DMS53 treated with DMSO at 0.1 percent for 48 hours (cell line): ENCODE results near the gene NUP85.
"Not testable (repeated sequence)": the region's sequence is repeated elsewhere in the genome, so short reads cannot be mapped to it uniquely, and the experiment has no call there.

ENCODE experiments used
- DNase-seq: peaks from one replicate; lab custom pipeline; 2025; ENCODE audit not compliant: unreplicated experiment; lab: John Stamatoyannopoulos, UW

The NUP85 gene

DNA sequence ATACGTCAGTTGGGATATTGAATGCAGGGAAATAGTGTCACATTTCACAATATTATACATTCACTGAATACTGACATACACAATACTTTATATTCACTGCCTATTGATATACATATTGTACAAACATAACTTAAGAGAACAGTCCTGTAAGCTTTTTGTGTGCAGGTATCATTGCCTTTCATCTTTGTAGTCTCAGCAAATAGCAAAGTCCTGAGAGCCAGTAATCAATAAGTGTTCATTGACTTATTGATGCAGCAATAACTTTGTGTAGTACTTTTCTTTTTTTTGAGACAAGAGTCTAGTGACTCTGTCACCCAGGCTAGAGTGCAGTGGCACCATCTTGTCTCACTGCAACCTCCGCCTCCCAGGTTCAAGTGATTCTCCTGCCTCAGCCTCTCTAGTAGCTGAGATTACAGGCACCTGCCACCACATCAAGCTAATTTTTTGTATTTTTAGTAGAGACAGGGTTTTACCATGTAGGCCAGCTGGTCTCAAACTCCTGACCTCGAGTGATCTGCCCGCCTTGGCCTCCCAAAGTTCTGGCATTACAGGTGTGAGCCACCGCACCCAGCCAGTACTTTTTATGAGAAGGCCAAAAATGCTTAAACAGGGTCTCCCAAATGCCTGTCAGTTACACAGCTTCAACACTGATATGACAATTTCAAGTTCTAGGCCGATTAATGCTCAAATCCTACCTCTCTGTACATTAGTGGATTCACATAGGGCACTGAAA is 5.4 kb upstream of the NUP85 start:
- DNase-seq: no peak

DNA sequence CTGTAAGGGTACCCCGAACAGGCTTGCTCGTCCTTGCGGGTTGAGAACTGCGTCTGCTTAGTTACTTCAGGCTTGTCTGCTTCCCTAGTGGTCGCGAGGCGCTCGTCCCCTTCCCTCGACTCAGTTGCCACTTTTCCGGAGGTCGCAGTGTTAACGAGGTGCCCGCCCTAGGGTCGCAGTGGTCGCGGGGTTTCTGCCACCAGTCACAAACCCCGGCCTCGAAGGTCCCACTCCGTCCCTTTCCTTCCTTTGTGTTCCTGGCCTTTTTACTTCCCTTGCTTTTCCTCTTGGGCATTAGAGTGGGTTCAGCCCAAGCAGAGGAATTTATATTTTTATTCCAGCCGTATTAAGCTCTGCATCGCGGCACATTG is 299 bp downstream of the NUP85 start:
- DNase-seq: no peak

DNA sequence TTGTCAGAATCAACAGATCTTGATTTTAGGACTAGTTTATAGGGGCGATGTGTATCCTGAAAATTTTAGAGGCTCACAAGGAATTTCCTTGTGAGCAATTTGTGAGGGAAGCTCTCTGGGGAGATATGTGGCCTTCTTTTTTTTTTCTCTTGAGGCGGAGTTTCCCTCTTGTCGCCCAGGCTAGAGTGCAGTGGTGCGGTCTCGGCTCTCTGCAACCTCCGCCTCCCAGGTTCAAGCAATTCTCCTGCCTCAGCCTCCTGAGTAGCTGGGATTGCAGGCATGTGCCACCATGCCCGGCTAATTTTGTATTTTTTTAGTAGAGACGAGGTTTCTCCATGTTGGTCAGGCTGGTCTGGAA is 1.6 kb downstream of the NUP85 start:
- DNase-seq: not testable (repeated sequence)

DNA sequence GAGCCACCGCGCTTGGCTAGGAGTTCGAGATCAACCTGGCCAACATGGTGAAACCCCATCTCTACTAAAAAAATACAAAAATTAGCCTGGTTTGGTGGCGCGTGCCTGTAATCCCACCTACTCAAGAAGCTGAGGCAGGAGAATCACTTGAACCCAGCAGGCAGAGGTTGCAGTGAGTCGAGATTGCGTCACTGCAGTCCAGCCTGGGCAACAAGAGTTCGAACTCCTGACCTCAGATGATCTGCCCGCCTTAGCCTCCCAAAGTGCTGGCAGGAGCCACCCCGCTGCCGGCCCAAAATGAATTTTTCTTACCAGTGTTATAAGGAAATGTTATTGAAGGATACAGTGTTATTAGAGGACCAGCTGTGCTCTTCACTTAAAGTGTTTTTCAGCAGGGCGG is 2.3 kb downstream of the NUP85 start:
- no peak for DNase-seq

DNA sequence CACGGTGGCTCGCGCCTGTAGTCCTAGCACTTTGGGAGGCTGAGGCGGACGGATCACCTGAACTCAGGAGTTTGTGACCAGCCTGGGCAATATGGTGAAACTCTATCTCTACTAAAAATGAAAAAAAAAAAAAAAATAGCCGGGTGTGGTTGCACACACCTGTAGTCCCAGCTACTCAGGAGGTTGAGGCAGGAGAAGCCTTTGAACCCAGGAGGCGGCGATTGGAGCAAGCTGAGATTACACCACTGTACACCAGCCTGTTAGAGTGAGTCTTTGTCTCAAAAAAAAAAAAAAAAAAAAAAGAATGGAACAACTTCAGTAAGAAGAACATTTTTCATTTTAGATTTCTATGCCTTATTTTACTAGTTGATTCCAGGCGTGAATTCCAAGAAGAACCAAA is 2.7 kb downstream of the NUP85 start:
- no peak for DNase-seq

DNA sequence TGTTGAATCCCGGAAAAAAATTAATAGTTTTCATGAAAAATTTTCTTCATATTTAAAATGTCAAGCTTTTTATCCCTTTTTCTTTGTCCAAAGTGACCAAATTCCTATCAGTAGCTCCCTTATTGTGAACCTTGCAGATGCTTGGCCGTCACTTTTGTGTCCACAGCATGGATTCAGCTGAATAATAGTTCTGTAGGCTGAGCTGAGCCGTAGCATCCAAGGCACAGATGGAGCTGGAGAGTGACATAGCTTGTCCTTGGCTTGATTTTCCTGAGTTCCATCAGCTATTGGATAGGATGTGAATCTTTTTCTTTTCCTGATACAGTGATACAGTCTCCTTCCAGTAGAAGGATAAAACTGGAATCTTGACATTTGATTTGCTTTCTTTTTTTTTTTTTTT is 3.6 kb downstream of the NUP85 start:
- no peak for DNase-seq

DNA sequence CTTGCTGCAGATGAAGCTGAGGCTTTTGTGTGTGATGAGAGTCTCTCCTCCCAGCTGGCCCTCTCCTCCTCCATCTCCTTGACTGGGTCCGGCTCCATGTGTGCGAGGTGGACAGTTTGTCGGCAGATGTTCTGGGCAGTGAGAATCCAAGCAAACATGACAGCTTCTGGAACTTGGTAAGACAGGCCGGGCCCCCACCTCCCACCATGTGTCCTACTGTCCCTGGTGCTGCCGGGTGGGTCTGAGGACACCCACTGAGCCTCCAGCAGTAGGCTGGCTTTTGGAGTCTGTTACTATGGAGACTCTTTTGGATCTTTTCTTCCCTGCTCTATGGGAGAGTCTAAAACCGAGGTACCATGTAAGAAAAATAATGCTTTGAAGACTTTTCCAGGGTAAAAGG is 12.7 kb downstream of the NUP85 start:
- no peak for DNase-seq

DNA sequence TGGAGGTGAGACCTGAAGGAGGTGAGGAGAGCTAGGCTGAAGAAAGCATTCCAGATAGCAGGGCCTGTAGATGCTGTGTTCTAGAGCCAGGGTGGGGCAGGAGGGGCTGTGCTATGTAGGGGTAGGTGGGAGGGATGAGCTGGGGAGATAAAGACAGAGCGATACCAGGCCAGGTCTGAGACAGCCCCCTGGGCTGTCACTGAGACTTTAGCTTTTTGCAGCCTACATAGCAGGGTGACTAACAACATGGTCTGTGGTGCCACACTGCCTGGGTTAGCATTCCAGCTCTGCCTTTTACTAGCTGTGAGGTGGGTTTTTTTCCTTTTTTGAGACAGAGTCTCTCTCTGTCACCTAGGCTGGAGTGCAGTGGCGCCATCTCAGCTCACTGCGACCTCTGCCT is 14.3 kb downstream of the NUP85 start:
- DNase-seq: no peak

DNA sequence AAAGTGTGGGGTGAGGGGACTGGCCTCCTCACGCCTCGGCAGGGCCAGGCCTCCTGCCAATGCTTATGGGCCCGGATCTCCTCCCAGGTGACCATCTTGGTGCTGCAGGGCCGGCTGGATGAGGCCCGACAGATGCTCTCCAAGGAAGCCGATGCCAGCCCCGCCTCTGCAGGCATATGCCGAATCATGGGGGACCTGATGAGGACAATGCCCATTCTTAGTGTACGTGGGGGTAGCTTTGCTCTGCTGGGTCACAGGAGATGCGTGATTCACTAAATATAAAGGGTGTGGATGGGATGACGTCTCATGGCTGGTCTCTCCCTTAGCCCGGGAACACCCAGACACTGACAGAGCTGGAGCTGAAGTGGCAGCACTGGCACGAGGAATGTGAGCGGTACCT is 19.5 kb downstream of the NUP85 start:
- DNase-seq: no peak

DNA sequence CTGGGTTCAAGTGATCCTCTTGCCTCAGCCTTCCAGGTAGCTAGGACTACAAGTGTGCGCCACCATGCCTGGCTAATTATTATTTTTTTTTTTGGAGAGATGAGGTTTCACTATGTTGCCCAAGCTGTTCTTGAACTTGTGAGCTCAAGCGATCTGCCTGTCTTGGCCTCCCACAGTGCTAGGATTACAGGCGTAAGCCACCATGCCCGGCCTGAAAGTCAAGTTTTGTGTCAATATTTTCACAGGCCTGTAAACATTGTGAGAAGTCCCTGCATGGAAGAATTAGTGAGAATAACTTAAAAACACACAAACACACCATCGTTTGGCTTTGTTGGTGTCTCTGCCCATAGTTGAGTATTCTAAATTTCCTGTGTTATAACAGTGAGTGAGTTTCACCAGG is 22.2 kb downstream of the NUP85 start:
- no peak for DNase-seq

DNA sequence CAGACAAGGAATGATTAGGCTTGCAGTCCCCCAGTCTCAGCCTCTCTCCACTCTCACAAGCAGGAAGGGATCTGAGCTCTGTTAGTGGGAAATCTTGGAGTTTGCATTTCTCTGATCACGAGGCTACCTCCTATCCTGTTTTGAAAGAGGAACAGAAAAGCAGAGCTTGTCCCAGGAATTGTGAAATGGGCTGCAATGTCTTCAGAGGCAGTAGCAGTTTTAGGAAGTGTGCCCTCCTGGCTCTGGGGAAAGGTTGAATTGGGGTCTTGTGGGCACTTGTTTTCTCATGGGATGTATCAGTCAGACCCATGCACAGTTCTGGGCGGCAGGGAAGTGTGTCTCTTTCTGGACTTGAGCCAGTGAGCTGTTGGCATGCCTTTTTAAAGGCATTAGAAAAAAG is 22.8 kb downstream of the NUP85 start:
- DNase-seq: no peak

DNA sequence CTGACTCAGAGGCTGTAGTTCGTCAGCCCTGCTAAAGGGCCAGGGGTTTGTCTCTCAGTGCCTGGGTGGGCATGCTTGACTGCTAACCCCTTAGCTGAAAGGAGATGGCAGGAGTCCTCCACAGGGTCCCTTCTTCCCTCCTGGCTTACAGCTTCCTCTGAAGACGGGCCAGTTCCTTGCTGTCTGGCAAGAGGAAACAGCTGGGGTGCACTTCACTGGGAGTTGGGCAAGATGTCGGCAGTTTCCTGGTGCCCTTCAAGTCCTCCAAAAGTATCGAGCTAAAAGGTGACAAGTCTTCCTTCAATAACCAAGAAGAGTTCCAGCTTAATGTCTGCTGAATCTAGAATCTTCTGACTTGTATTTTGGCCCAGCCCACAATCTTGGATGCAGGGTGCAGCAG is 23.4 kb downstream of the NUP85 start:
- no peak for DNase-seq

DNA sequence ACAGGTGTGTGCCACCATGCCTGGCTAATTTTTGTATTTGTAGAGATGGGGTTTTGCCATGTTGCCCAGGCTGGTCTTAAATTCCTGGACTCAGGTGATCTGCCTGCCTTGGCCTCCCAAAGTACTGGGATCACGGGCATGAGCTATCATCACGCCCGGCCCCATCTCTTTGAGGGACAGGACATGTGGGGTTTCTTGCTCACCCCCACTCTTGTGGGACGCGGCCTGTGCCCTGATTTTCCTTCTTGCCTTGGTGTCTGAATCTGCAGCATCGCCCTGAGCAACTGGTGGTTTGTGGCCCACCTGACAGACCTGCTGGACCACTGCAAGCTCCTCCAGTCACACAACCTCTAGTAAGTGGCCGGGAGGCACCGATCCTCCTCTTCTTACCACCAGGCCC is 25.6 kb downstream of the NUP85 start:
- no peak for DNase-seq

DNA sequence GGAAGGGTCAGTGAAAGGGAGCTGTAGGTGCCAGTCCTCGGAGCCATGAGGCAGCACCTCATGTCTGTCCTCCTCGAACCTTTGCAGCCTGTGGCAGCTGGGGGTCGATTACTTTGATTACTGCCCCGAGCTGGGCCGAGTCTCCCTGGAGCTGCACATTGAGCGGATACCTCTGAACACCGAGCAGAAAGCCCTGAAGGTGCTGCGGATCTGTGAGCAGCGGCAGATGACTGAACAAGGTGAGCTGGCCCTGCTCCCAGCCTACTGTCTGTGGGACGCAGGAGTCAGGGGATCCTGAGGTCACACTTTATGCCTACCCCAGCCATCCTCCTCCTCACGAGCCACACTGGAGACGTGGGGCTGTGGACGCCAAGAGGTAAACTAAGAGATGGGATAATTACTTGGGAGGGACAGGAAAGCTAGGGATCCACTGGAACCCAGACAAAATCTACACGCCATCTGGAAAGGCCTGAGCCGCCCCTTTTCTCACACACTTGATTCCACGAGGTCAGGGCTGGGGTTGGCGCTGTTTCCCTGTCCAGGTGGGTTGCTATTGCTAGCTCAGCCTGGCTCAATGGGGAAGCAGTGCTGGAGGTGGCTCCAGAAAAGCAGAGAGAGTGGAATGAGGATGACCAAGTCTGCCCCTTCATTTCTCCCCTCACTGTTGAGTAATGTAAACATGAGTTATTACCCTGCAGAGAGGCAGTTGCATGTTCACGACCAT is 26.4 kb downstream of the NUP85 start:
- DNase-seq: no peak

DNA sequence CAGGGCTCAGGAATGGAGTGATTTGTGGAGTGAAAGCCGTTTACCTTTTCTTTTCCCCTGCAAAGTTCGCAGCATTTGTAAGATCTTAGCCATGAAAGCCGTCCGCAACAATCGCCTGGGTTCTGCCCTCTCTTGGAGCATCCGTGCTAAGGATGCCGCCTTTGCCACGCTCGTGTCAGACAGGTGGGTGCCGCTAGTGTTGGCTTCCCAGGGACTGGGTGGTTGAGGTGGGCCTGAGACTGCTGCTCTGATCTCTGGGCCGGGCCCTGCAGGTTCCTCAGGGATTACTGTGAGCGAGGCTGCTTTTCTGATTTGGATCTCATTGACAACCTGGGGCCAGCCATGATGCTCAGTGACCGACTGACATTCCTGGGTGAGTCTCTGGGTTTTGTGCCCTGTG is 27.3 kb downstream of the NUP85 start:
- DNase-seq: no peak

DNA sequence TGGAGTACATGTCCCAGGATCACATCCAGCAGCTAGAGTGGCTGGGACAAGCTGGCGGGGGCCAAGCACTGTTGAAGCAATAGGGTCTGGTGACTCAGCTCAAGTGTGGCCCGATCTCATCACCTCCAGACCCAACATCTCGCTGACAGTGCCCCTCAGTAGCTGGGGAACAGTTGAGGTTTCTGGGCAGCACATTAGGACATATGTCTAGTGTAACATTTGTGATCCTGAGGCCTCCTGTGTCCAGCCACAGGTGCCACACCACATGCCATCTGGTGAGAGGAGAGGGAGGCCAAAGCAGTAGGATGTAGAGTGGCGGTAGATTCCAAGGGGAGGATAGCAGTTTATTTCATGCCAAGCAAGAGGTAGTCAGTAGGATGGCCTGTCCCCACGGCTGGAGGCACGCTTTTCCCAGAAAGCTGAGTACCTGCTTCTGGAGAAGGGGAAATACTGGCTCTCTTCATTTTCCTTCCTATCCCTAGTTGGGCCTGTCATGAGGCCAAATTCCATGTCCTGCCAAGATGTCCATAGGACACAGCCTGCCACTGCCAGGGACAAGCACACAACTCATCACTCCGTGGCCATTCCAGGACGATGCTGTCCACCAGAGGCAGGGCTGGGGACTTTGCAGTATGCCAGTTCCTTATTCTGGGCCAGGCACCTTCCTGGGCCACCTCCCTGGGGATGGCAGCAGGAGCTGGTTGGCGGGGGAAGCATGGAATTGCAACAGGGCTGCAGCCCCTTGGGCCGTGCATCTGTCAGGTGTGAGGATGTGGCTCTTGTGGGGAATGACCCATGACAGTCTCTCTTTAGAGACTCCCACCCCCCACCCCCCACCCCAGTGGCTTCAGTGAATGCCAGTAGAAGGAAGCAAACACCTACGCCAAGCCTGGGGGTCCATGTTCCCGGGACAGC is 31.9 kb downstream of the NUP85 start:
- DNase-seq: no peak

DNA sequence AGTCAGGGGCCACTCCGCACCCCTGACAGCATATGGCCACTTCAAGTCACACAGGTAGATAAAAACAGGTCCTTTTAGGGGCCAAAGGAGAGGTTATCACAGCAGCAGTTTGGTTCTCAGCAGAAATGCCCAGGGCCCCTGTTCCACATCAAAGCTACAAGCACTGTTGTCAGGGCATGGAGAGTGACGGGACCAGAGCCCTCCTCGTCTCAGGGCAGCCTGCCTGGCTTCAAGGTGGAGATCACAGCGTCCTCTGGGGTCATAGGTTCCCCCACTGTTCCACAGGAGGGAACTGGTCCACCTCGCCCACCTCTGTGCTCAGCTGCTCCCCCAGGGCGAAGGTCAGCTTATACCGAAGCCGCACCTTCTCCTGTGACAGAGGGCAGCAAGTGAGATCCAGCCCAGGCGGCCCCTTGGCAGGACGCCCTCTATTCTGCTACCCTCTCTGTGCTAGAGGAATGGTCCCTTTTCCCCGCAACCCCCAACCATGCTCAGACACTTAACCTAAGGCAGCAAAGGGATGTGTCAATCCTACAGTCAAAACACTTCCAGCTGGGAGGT is 32.6 kb downstream of the NUP85 start:
- DNase-seq: no peak

DNA sequence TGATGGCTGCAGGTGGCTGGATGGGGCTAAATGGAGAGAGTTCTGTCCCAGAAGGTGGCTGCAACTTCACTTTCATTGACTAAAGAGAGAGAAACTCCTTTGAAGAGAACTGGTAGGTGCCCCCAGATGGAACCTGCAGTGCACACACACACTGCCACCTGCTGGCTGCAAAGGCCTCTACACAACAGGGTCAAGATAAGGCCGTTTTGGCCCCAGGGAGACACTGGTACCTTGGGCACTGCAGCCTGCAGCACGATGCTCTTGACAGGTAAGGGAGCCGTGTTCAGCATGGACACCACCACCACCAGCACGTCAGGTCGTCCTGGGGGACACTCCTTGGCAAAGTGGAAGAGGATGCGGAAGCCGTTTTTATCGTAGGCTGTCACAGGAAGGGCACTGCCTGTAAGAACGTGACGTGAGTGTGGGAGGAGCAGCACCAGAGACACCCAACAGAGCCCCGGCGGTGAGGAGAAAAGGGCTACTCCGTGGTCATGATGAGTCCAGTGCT is 33.3 kb downstream of the NUP85 start:
- peak; percentile 67 for DNase-seq

DNA sequence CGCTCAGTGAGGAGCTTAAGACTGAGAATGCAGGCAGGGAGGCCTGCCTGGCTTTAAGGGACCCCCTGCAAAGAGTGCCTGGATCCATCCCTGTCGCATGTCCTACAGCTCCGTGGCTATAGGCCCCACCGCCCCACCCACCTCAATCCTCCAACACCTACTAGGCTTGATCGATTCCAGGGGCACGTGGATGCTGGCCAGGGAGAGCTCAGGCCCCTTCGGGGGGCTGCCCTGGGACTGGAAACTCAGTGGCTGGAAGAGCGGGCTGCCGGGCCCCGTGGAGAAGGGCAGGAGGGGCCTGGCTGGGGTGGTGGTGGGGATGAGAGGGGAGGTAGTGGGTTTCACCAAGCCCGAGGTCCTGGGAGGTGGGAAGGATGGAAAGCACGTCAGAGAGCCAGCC is 33.7 kb downstream of the NUP85 start:
- DNase-seq: no peak

DNA sequence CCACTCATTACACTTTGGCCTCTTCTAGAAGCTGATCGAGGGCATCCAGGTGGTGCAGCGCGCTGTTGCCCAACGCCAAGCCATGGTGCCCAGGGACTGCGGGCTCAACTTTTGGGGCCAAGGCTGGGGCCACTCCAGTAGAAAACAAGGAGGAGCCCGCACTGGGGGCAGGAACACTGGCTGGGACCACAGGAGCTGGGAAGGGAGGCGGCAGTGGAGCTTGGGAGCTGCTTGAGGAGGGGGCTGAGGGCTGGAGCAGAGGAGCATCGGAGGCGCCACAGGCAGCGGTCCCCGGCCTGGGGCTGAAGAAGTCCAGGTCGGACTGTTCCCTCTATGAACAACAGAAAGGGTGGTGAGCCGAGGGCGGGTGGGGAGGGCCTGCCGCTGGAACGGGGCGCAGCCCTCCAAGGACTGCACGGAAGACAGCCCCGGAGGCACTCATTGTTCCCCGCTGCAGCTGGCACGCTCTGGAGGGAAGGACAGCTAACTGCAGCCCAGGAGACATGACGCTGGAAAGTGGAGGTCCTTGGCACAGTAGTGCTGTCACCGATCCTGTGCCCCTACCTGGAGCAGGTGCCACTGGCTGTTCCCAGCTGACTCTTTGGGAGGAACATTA is 34.4 kb downstream of the NUP85 start:
- no peak for DNase-seq
